Progenitor cell of endocrine pancreas (in vitro differentiated cells): ENCODE results near the gene SNX20. TPM values are rescaled to one million over a fixed set of nuclear protein-coding genes. Genes with fewer than 3 reads are reported as not detected.

Experiments used
- DNase-seq: peaks from one replicate; pipeline ENCODE4 v3.0.0; 2021; ENCODE audit warnings: low spot score; ENCODE audit not compliant: unreplicated experiment
- H3K27ac Mint-ChIP-seq: 2 replicates; pipeline ENCODE4 v1.8.0; 2021; ENCODE audit warnings: mild to moderate bottlenecking, moderate library complexity, mixed read lengths
- H3K27me3 Mint-ChIP-seq: 2 replicates; pipeline ENCODE4 v1.8.0; 2021; ENCODE audit warnings: mixed read lengths
- H3K36me3 Mint-ChIP-seq: 2 replicates; pipeline ENCODE4 v1.8.0; 2022; ENCODE audit warnings: mixed read lengths; ENCODE audit not compliant: insufficient read depth
- H3K4me1 Mint-ChIP-seq: 2 replicates; pipeline ENCODE4 v1.8.0; 2021; ENCODE audit warnings: low read depth, mixed read lengths
- H3K4me3 Mint-ChIP-seq: 2 replicates; pipeline ENCODE4 v1.8.0; 2021; ENCODE audit warnings: low read depth, mild to moderate bottlenecking, moderate library complexity, mixed read lengths
- H3K9me3 Mint-ChIP-seq: 2 replicates; pipeline ENCODE4 v1.8.0; 2021; ENCODE audit warnings: low read depth, mixed read lengths
- CTCF ChIP-seq: fragments of 200-600 bp; sonication (generic); IDR thresholded peaks from one replicate; pipeline ENCODE4 v1.5.0; 2021; ENCODE audit warnings: antibody characterized with exemption, mild to moderate bottlenecking; ENCODE audit not compliant: unreplicated experiment
- total RNA-seq: library from RNA; stranded (reverse); gene quantifications from 2 replicates; pipeline ENCODE4 v1.2.1, GENCODE V29; 2021

Gene SNX20
- total RNA-seq, 1 donor from 2014 or later = not detected

DNA sequence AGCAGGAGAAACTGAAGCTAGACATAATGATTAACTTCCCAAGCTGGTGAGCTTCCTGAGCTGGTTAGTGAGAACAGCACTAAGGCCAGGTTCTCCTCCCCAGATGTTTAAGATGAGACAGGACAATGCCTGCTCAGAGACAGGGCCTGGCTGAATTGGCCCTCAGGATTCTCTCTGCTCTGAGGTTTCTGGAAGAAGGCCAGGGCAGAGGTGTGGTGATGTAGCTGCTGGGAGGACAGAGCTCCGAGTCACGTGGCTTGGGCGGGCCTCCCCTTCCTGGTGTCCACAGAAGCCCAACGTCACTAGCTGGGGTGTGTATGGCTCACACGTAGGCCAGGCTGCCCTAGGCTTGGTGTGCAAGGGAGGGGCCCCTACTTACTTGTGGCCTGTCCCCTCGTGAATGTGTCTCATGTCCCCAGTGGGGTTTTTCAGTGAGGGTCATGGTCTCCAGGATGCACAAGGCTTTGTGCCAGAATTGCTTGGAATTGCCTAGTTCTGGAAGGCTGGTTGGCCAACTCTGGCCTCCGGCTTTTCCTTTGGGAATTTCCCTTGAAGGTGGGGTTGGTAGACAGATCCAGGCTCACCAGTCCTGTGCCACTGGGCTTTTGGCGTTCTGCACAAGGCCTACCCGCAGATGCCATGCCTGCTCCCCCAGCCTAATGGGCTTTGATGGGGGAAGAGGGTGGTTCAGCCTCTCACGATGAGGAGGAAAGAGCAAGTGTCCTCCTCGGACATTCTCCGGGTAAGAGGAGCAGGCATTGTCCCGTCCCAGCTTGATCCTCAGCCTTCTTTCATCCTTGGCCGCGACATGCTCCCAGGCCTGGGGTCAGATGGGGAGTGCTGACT is 15.7 kb upstream of the SNX20 start:
- Mint-ChIP-seq H3K27me3 (peaks cover 53% of the 10 kb centered on the region), H3K4me3 (no peak overlapping the region)

DNA sequence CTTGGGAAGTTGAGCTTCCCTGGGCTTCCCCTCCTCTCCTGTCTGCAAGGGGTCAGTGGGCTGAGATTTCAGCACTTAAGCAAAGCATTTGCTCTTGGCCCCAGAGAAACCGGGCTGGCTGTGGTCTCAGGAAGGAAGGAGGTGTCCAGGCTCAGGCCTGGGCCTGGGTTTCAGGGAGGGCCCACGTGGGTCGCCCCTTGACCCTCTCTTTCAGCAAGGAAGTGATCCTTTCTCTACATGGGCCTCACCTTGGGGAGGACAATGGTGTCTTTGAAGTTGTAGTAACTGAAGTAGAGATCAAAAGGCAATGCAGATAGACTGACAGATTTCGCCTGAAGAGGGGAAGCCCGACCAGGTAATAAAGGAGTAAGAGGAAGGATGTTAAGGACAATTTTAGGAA is 15.0 kb upstream of the SNX20 start:
- no peak for DNase-seq

More for the DNA sequence above, 15.7 kb upstream of the SNX20 start:
- Mint-ChIP-seq H3K36me3 (no peaks in the 10 kb centered on the region), H3K4me1 (no peaks in the 10 kb centered on the region), H3K27ac (no peak overlapping the region), H3K9me3 (no peaks in the 10 kb centered on the region)
- no peak for DNase-seq
- no peak for TF ChIP-seq CTCF

GRCh38 chr16:50695017-50696000 is 14.2 kb upstream of the SNX20 start:
- no peak for TF ChIP-seq CTCF
- no peaks in the 10 kb centered on the region for H3K9me3 Mint-ChIP-seq
- no peaks in the 10 kb centered on the region for H3K36me3 Mint-ChIP-seq
- H3K27me3 Mint-ChIP-seq = peaks cover 66% of the 10 kb centered on the region
- H3K4me3 Mint-ChIP-seq = no peak overlapping the region
- no peak overlapping the region for H3K27ac Mint-ChIP-seq
- H3K4me1 Mint-ChIP-seq = no peaks in the 10 kb centered on the region
- no peak for DNase-seq

More for the DNA sequence above, 15.0 kb upstream of the SNX20 start:
- Mint-ChIP-seq H3K4me3 (no peak overlapping the region), H3K36me3 (no peaks in the 10 kb centered on the region), H3K27me3 (peaks cover 57% of the 10 kb centered on the region), H3K9me3 (no peaks in the 10 kb centered on the region), H3K4me1 (no peaks in the 10 kb centered on the region), H3K27ac (no peak overlapping the region)
- TF ChIP-seq CTCF = no peak

DNA sequence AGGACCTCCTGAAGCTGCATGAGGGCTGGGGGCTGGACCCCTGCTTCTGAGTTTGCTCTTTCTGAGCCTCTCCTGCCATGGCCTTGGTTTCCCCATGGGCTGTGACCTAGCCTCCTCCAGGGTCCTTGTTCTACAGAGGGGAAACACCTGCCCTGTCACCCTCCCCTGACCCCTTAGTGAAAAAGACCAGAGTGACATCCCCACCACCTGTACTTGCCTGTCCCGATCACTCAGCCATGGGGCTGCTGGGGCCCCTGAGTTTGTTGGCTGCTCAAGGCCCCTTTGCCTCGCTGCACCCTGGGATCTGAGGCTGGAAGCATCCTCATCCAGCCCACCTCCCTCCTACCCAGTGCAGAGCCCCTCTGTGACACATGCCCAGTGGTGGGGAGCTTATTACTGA is 13.1 kb upstream of the SNX20 start:
- no peak overlapping the region for H3K27ac Mint-ChIP-seq
- H3K9me3 Mint-ChIP-seq = no peaks in the 10 kb centered on the region
- DNase-seq = no peak
- H3K4me3 Mint-ChIP-seq = no peak overlapping the region
- H3K4me1 Mint-ChIP-seq = no peaks in the 10 kb centered on the region
- peaks cover 64% of the 10 kb centered on the region for H3K27me3 Mint-ChIP-seq
- TF ChIP-seq CTCF = no peak
- H3K36me3 Mint-ChIP-seq = no peaks in the 10 kb centered on the region
